T-helper 2 cell treated with Interferon-gamma antibody and Interleukin-4, amounts not matched to agents 5 μg/mL and 100 μg/mL, for 36 hours (primary cell): ENCODE data around the gene GAGE12H.
A peak's percentile ranks its signal among the peaks of the same experiment; 100 is the strongest.

Experiments used
- DNase-seq: peaks from one replicate; pipeline ENCODE4 v3.0.0; 2021; ENCODE audit warnings: low spot score
- H3K27ac Mint-ChIP-seq: one replicate; pipeline ENCODE4 v1.8.0; 2021; ENCODE audit warnings: mild to moderate bottlenecking, mixed read lengths
- H3K27me3 Mint-ChIP-seq: one replicate; pipeline ENCODE4 v1.8.0; 2021; ENCODE audit warnings: low read depth, mixed read lengths
- H3K36me3 Mint-ChIP-seq: one replicate; pipeline ENCODE4 v1.8.0; 2021; ENCODE audit warnings: low read depth, mixed read lengths
- H3K4me1 Mint-ChIP-seq: one replicate; pipeline ENCODE4 v1.8.0; 2021; ENCODE audit warnings: low read depth, mixed read lengths
- H3K4me3 Mint-ChIP-seq: one replicate; pipeline ENCODE4 v1.8.0; 2022; ENCODE audit warnings: mild to moderate bottlenecking, moderate library complexity, mixed read lengths
- H3K9me3 Mint-ChIP-seq: one replicate; pipeline ENCODE4 v1.8.0; 2021; ENCODE audit warnings: mixed read lengths

Gene GAGE12H

GRCh38 chrX:49627086-49627777 is 47.5 kb downstream of the GAGE12H start:
- peaks cover 1% of the 10 kb centered on the region for H3K36me3 Mint-ChIP-seq
- H3K9me3 Mint-ChIP-seq, result peaks cover 4% of the 10 kb centered on the region
- peak overlapping the region; percentile 21 for H3K4me3 Mint-ChIP-seq
- H3K27me3 Mint-ChIP-seq, result no peaks in the 10 kb centered on the region
- no peak overlapping the region for H3K27ac Mint-ChIP-seq
- H3K4me1 Mint-ChIP-seq, result no peaks in the 10 kb centered on the region
- no peak for DNase-seq
